Hepatocyte (in vitro differentiated cells): ENCODE measurements around the gene LSAMP. TPM values are rescaled to one million over a fixed set of nuclear protein-coding genes. Genes with fewer than 3 reads are reported as not detected.

Source experiments
- DNase-seq: peaks from one replicate; pipeline ENCODE4 v3.0.0-alpha.2; 2016; ENCODE audit warnings: low spot score
- H2AFZ ChIP-seq: fragments of 200-600 bp; sonication (generic); 2 replicates; pipeline ENCODE4 v1.6.0; 2016; ENCODE audit warnings: antibody characterized with exemption, mild to moderate bottlenecking
- H3K27ac ChIP-seq: fragments of 200-600 bp; sonication (generic); 2 replicates; pipeline ENCODE4 v1.5.1; 2016; ENCODE audit warnings: mild to moderate bottlenecking
- H3K27me3 ChIP-seq: fragments of 200-600 bp; sonication (generic); 2 replicates; pipeline ENCODE4 v1.6.1; 2016
- H3K36me3 ChIP-seq: fragments of 200-600 bp; sonication (generic); replicated peaks from 2 replicates; pipeline ENCODE4 v1.5.1; 2016; ENCODE audit warnings: low read depth; ENCODE audit not compliant: insufficient read depth
- H3K4me1 ChIP-seq: fragments of 200-600 bp; sonication (generic); 2 replicates; pipeline ENCODE4 v1.5.1; 2016; ENCODE audit warnings: mild to moderate bottlenecking, moderate library complexity; ENCODE audit not compliant: insufficient read depth
- H3K4me2 ChIP-seq: fragments of 200-600 bp; sonication (generic); 2 replicates; pipeline ENCODE4 v1.6.0; 2016
- H3K4me3 ChIP-seq: fragments of 200-600 bp; sonication (generic); 2 replicates; pipeline ENCODE4 v1.5.1; 2016; ENCODE audit warnings: mild to moderate bottlenecking
- H3K79me2 ChIP-seq: fragments of 200-600 bp; sonication (generic); 2 replicates; pipeline ENCODE4 v1.6.0; 2017; ENCODE audit warnings: mild to moderate bottlenecking
- H3K9me2 ChIP-seq: fragments of 200-600 bp; sonication (generic); replicated peaks from 2 replicates; pipeline ENCODE4 v1.6.0; 2017; ENCODE audit warnings: mild to moderate bottlenecking; ENCODE audit not compliant: insufficient read depth
- H3K9me3 ChIP-seq: fragments of 200-600 bp; sonication (generic); 2 replicates; pipeline ENCODE4 v1.5.1; 2016; ENCODE audit warnings: low read depth, mild to moderate bottlenecking
- H4K20me1 ChIP-seq: fragments of 200-600 bp; sonication (generic); 2 replicates; pipeline ENCODE4 v1.6.0; 2016; ENCODE audit warnings: mild to moderate bottlenecking; ENCODE audit not compliant: insufficient read depth, poor library complexity, severe bottlenecking
- CTCF ChIP-seq: fragments of 200-600 bp; sonication (generic); IDR thresholded peaks from 2 replicates; pipeline ENCODE4 v1.5.1; 2016; ENCODE audit warnings: antibody characterized with exemption, mild to moderate bottlenecking; ENCODE audit not compliant: poor library complexity
- EZH2 ChIP-seq: fragments of 200-600 bp; sonication (generic); IDR thresholded peaks from 2 replicates; pipeline ENCODE4 v1.6.1; 2016; ENCODE audit warnings: antibody characterized with exemption, mild to moderate bottlenecking, borderline replicate concordance
- EZH2phosphoT487 ChIP-seq: fragments of 200-600 bp; sonication (generic); IDR thresholded peaks from one replicate; pipeline ENCODE4 v1.6.1; 2018; ENCODE audit warnings: antibody characterized with exemption, mild to moderate bottlenecking, low read depth, moderate library complexity; ENCODE audit not compliant: unreplicated experiment, severe bottlenecking
- WGBS: methylation state at CpG from one replicate; pipeline ENCODE4 v1.1.6; 2016; ENCODE audit warnings: low lambda C conversion rate; ENCODE audit errors: missing lambda C conversion rate; 5-methylcytosine and 5-hydroxymethylcytosine counted together
- polyA plus RNA-seq: library from polyadenylated mRNA; unstranded; fragments of >200 nt; fragmentation: Nextera tagmentation; extraction: Ambion mirVana; gene quantifications from 2 replicates; pipeline ENCODE4 v1.2.1, GENCODE V29; 2016
- total RNA-seq: library from RNA; depleted of rRNA; stranded (reverse); fragments of >200 nt; gene quantifications from 2 replicates; pipeline ENCODE4 v1.2.3, GENCODE V29; 2014

Gene LSAMP
- total and polyA plus RNA-seq, 2 experiments from 2014 or later: 15.1 to 22.3 TPM

GRCh38 chr3:116306720-116307119 lies 138.6 kb downstream of the LSAMP start:
- TF ChIP-seq EZH2phosphoT487 (no peak), CTCF (no peak), EZH2 (no peak)
- Histone ChIP-seq H3K36me3 (no peaks in the 10 kb centered on the region), H3K4me3 (no peak overlapping the region), H3K4me1 (no peaks in the 10 kb centered on the region), H3K79me2 (no peaks in the 10 kb centered on the region), H3K9me2 (no peaks in the 10 kb centered on the region), H4K20me1 (no peaks in the 10 kb centered on the region), H3K27ac (no peak overlapping the region), H2AFZ (no peak overlapping the region), H3K4me2 (no peak overlapping the region), H3K9me3 (no peaks in the 10 kb centered on the region), H3K27me3 (no peaks in the 10 kb centered on the region)
- 55% methylated on average over 2 of the region's 2 CpGs for WGBS
- DNase-seq: no peak

- Histone ChIP-seq H3K27me3 (no peaks in the 10 kb centered on the region), H3K9me2 (no peaks in the 10 kb centered on the region), H4K20me1 (no peaks in the 10 kb centered on the region), H3K36me3 (no peaks in the 10 kb centered on the region), H3K4me2 (no peak overlapping the region), H3K4me3 (no peak overlapping the region), H2AFZ (no peak overlapping the region), H3K27ac (no peak overlapping the region), H3K79me2 (no peaks in the 10 kb centered on the region), H3K4me1 (no peaks in the 10 kb centered on the region), H3K9me3 (no peaks in the 10 kb centered on the region)
- no peak for DNase-seq
- no peak for TF ChIP-seq EZH2phosphoT487
- no peak for TF ChIP-seq EZH2
- no peak for TF ChIP-seq CTCF
- WGBS: 91% methylated on average over 1 of the region's 1 CpG
Measured at GRCh38 chr3:116306149-116306548, 139.1 kb downstream of the LSAMP start.

- no peak overlapping the region for H2AFZ ChIP-seq
- H3K27ac ChIP-seq: no peak overlapping the region
- no peaks in the 10 kb centered on the region for H3K9me3 ChIP-seq
- no peak overlapping the region for H3K4me3 ChIP-seq
- H3K36me3 ChIP-seq: no peaks in the 10 kb centered on the region
- 39% methylated on average over 4 of the region's 4 CpGs for WGBS
- H3K27me3 ChIP-seq: no peaks in the 10 kb centered on the region
- DNase-seq: peak; percentile 4
- H4K20me1 ChIP-seq: no peaks in the 10 kb centered on the region
- TF ChIP-seq EZH2 (no peak), CTCF (no peak), EZH2phosphoT487 (no peak)
- H3K4me2 ChIP-seq: no peak overlapping the region
- H3K4me1 ChIP-seq: no peaks in the 10 kb centered on the region
- H3K79me2 ChIP-seq: no peaks in the 10 kb centered on the region
- H3K9me2 ChIP-seq: no peaks in the 10 kb centered on the region
Measured at GRCh38 chr3:116302087-116302747, 143.1 kb downstream of the LSAMP start.
